Breast epithelium (tissue), 4 donors: Measurements from ENCODE around the gene XRCC6. TPM values are rescaled to one million over a fixed set of nuclear protein-coding genes. Genes with fewer than 3 reads are reported as not detected.
A peak's percentile ranks its signal among the peaks of the same experiment; 100 is the strongest.

Source experiments
- DNase-seq, 2 donors: peaks; one replicate each; pipeline ENCODE4 v3.0.0-alpha.2; 2019; ENCODE audit warnings: low spot score in 2 of 2
- H3K27ac ChIP-seq, 2 donors: fragments of 200-600 bp; sonication (generic) in 1 of 2; one replicate each; pipeline ENCODE4 v1.5.1; 2016 to 2019; ENCODE audit warnings: mild to moderate bottlenecking in 1 of 2
- H3K27me3 ChIP-seq, 2 donors: fragments of 200-600 bp; sonication (generic) in 1 of 2; one replicate each; pipeline versions ENCODE4 v1.5.1 to v1.6.0; 2017 to 2019; ENCODE audit warnings: control low read depth in 1 of 2, mild to moderate bottlenecking in 1 of 2
- H3K36me3 ChIP-seq: fragments of 200-600 bp; one replicate; pipeline ENCODE4 v1.5.1; 2019
- H3K4me1 ChIP-seq, 2 donors: fragments of 200-600 bp; sonication (generic); one replicate each; pipeline ENCODE4 v1.5.1; 2016 to 2019; ENCODE audit warnings: control low read depth in 1 of 2
- H3K4me3 ChIP-seq, 3 donors: fragments of 200-600 bp; sonication (generic); 1 replicate in 2 of 3; 2 replicates in 1 of 3; pipeline ENCODE4 v1.5.1; 2016 to 2019; ENCODE audit warnings: mild to moderate bottlenecking in 3 of 3, moderate library complexity in 2 of 3
- H3K9me3 ChIP-seq, 2 donors: fragments of 200-600 bp; sonication (generic) in 1 of 2; one replicate each; pipeline ENCODE4 v1.5.1; 2016 to 2019; ENCODE audit warnings: control low read depth in 1 of 2
- POLR2A ChIP-seq: fragments of 450-650 bp; IDR thresholded peaks from one replicate; pipeline ENCODE4 v1.6.1; 2016; ENCODE audit warnings: antibody characterized with exemption, mild to moderate bottlenecking, moderate library complexity
- POLR2AphosphoS5 ChIP-seq, 3 donors: sonication (generic); formaldehyde crosslinking; IDR thresholded peaks; one replicate each; pipeline ENCODE4 v1.6.1; 2017; ENCODE audit warnings: antibody characterized with exemption in 3 of 3
- intact Hi-C: fragments of 100-400 bp; cut with DNase I; formaldehyde crosslinking; loops from one replicate; pipeline ENCODE4 v1.15.1; 2023; ENCODE audit warnings: low total_unique reads
- total RNA-seq, 3 donors: library from RNA; depleted of rRNA; stranded (reverse); fragments of >200 nt; gene quantifications; one replicate each; pipeline ENCODE4 v1.1.0, GENCODE V29; 2016
- TF ChIP-seq, protein P1 (sequence below), 3 donors: fragments of 450-650 bp; IDR thresholded peaks; one replicate each; pipeline ENCODE4 v1.5.1; 2016 to 2017; ENCODE audit warnings: antibody characterized with exemption in 3 of 3, mild to moderate bottlenecking in 3 of 3, moderate library complexity in 3 of 3

XRCC6 gene
- total RNA-seq, 3 donors from 2014 or later = 194 to 232 (median 220) TPM

DNA sequence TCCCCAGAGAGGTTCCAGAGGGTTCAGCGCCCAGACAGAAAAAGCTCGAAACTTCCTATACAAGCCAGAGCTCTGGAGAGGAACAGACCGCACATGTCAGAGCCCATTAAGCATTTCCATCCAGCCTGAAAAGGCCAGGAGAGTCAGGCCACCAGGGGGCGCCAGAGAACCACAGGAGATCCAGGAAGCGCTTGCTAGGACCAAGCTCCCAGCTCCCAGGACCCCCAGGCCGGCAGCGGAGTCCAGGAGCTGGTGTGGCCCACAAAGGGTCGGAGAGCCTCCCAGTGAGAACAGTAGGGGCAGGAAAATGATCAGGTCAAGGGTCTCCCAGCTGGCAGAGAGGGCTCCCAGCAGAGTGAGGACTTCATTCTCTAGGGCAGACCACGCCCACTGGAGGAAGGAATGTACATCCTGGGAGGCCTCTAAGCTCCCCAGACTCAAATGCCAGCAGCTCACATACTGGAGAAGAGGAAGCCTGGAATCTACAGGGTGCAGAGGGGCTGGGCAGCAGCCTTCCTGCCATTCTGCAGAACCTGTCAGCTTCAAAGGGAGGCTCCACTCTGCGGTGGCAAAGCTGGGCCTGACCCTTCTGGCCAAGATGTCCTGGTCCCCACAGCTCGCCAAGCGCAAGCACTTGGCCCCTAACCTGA lies 76.2 kb downstream of the XRCC6 start:
- peak; percentile 76 to 89 for DNase-seq
- Histone ChIP-seq H3K4me3 (peak overlapping the region; percentile 18 to 51 (median 35)), H3K36me3 (no peaks in the 10 kb centered on the region), H3K9me3 (no peaks in the 10 kb centered on the region), H3K27ac (peak overlapping the region; percentile 3 to 67), H3K27me3 (no peaks in the 10 kb centered on the region), H3K4me1 (peaks cover 4 to 16% of the 10 kb centered on the region in 2 donors)
- intact Hi-C loops = no loop called here
- TF ChIP-seq POLR2AphosphoS5 (IDR thresholded peaks at IDR 0.05) = peak in 2 of 3 donors; percentile 21 to 28
- TF ChIP-seq, protein P1, sequence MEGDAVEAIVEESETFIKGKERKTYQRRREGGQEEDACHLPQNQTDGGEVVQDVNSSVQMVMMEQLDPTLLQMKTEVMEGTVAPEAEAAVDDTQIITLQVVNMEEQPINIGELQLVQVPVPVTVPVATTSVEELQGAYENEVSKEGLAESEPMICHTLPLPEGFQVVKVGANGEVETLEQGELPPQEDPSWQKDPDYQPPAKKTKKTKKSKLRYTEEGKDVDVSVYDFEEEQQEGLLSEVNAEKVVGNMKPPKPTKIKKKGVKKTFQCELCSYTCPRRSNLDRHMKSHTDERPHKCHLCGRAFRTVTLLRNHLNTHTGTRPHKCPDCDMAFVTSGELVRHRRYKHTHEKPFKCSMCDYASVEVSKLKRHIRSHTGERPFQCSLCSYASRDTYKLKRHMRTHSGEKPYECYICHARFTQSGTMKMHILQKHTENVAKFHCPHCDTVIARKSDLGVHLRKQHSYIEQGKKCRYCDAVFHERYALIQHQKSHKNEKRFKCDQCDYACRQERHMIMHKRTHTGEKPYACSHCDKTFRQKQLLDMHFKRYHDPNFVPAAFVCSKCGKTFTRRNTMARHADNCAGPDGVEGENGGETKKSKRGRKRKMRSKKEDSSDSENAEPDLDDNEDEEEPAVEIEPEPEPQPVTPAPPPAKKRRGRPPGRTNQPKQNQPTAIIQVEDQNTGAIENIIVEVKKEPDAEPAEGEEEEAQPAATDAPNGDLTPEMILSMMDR (IDR thresholded peaks at IDR 0.05) = peak; percentile 91 to 95 (median 94)
- TF ChIP-seq POLR2A = no peak

DNA sequence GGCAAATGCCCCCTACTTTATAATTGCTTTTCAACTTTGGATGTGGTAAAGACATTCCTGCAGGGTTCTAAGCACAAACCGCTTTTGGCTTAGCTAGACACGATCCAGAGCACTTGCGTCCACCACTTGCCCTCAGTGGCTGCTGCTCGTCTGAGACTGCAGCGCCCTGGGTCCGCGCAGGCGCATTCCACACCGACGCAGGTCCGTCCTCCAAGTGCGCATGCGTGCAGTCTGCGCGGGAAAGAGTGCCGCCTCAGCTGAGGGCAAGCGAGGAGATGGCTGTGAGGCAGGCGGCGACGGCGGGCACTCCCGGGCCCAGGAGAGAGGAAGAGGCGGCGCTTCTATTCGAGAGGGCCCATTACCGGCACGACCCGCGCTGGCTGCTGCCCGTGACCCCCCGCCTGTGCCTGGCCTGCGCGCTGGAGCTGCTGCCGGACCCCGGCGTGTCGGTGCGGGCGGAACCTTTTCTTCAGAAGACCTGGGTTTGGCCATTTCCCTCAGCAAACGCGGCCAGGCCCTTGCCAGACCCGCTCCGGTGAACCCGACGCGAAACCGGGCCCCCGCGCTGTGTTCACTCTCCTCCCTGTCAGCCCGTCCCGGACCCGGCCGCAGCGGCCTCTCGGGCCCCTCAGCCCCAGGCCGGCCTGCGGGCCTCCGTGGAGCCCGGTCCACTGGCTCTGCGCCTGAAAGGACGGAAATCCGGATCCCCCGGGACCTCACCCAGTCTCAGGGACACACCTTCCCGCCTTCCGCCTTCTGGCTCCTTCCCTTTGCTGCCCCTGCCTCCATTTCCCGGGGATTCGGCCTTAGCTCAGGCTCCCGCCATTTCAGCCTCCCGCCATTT lies 78.4 kb downstream of the XRCC6 start, which contains the start of gene MEI1:
Gene MEI1, plus strand, starts transcription at position 240 of the 844 bp plus-strand sequence. Its CDS starts 36 bp downstream, at position 276.
- no peaks in the 10 kb centered on the region for H3K9me3 ChIP-seq
- no peaks in the 10 kb centered on the region for H3K36me3 ChIP-seq
- intact Hi-C loops = no loop called here
- TF ChIP-seq, protein P1 (IDR thresholded peaks at IDR 0.05) = no peak
- no peak for TF ChIP-seq POLR2AphosphoS5 (IDR thresholded peaks at IDR 0.05)
- TF ChIP-seq POLR2A = no peak
- peak; percentile 44 to 79 for DNase-seq
- H3K4me1 ChIP-seq = peaks cover 4 to 16% of the 10 kb centered on the region in 2 donors
- H3K27ac ChIP-seq = no peak within 1 kb of the TSS
- peak within 1 kb of the TSS in 2 of 3 donors; percentile 20 to 57 for H3K4me3 ChIP-seq
- no peaks in the 10 kb centered on the region for H3K27me3 ChIP-seq

DNA sequence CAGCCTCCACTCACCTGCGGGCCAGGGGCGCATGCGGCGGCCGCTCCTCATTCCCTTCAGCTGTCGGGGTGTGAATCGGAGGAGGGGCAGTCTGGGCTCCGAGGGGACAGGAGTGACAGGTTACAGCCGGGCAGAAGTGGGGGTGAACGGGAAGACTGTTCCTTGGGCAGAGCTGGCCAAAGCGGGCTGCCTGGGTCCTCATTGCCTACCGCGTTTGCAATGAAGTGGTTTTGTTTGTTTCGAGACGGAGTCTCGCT lies 78.9 kb downstream of the XRCC6 start:
- Histone ChIP-seq H3K9me3 (no peaks in the 10 kb centered on the region), H3K27me3 (no peaks in the 10 kb centered on the region), H3K4me1 (peaks cover 4 to 16% of the 10 kb centered on the region in 2 donors), H3K4me3 (no peak overlapping the region), H3K27ac (no peak overlapping the region), H3K36me3 (no peaks in the 10 kb centered on the region)
- DNase-seq = no peak
- TF ChIP-seq, protein P1 (IDR thresholded peaks at IDR 0.05) = no peak
- TF ChIP-seq POLR2A = no peak
- TF ChIP-seq POLR2AphosphoS5 (IDR thresholded peaks at IDR 0.05) = no peak
- intact Hi-C loops = no loop called here

DNA sequence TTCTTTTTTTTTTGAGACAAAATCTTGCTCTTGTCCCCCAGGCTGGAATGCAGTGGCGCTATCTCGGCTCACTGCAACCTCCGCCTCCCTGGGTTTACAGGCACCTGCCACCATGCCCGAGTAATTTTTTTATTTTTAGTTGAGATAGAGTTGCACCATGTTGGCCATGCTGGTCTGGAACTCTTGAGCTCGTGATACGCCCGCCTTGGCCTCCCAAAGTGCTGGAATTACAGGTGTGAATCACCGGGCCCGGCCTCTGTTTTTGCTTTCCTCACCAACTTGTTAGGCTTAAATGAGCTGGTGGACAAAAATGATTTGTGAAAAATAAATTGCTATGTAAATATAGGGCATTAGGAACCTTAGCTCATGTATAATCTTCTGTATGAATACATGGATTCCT lies 81.7 kb downstream of the XRCC6 start:
- H3K4me3 ChIP-seq = no peak overlapping the region
- DNase-seq = no peak
- TF ChIP-seq, protein P1 (IDR thresholded peaks at IDR 0.05) = no peak
- TF ChIP-seq POLR2AphosphoS5 (IDR thresholded peaks at IDR 0.05) (no peak), POLR2A (no peak)
- no peaks in the 10 kb centered on the region for H3K27me3 ChIP-seq
- no peaks in the 10 kb centered on the region for H3K36me3 ChIP-seq
- H3K27ac ChIP-seq = no peak overlapping the region
- no peaks in the 10 kb centered on the region for H3K9me3 ChIP-seq
- H3K4me1 ChIP-seq = peaks cover 4 to 7% of the 10 kb centered on the region in 2 donors
- intact Hi-C loops = no loop called here

DNA sequence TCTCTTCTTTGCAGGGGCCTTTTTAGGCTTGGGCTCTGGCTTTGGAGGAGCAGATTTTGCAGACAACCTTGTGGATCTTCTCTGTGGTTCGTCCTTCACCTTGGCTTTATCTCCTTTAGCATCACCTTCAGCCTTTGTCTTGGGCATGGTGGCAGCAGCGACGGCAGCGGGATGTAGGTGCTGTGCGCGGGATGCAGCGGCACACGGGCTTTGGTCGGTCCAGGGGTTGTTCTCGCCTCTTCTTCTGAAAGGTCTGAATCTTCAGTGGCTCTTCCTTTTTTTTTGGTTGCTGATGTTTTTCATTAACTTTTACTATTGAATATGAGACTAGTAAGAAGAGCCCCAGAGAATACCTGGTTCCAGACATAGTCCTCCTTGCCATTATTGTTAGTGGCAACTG lies 88.2 kb downstream of the XRCC6 start:
- Histone ChIP-seq H3K27me3 (no peaks in the 10 kb centered on the region), H3K9me3 (no peaks in the 10 kb centered on the region), H3K27ac (no peak overlapping the region), H3K36me3 (no peaks in the 10 kb centered on the region), H3K4me1 (no peaks in the 10 kb centered on the region), H3K4me3 (no peak overlapping the region)
- intact Hi-C loops = no loop called here
- TF ChIP-seq, protein P1 (IDR thresholded peaks at IDR 0.05) = no peak
- TF ChIP-seq POLR2AphosphoS5 (IDR thresholded peaks at IDR 0.05) = no peak
- no peak for TF ChIP-seq POLR2A
- DNase-seq = no peak
